ENCODE data around the gene DRC1.

DRC1 gene

DNA sequence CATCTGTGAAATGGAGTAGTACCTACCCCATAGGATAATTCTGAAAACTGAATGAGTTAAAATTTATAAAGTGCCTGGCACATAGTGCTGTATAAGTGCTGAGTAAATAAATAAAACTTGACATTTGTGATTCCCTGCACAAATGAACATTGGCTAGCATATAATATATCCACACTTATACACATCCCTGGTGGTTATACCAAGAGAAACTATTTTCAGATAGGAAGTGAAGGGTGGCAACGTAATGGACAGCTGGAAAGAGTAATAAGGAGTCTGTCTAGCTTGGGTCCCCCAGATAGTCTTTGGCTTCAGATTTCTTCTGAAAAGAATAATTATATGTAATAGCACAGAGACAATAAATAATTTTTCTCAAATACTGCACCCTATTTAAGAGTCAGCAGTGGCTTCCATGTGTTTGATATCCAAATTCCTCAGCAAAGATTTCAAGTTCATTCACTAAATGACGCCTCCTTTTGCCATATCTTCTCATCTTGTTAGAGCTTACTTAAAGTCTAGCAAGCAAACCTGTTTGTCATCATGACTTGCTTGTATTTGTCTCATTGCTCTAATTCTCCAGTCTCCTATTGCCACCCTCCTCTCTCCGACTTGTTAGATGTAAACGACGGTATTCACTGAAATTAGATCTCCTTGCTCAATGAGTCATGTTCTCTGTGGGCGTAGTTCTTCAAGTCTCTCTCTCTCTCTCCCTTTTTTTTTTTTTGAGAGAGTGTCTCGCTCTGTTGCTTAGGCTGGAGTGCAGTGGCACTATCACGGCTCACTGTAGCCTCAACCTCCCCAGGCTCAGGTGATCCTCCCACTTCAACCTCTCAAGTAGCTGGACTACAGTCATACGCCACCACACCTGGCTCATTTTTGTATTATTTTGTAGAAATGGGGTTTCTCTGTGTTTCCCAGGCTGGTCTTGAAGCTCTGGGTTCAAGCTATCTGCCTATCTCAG lies 46.4 kb upstream of the DRC1 start:
- Histone ChIP-seq H3K79me2 (ENCODE audit: low read length) (peaks cover 100% of the 10 kb centered on the region), H3K4me2 (ENCODE audit: low read depth, low read length) (no peak overlapping the region), H3K27ac (ENCODE audit: low read length) (no peak overlapping the region), H3K36me3 (replicated peaks; ENCODE audit: insufficient read depth, low read length) (no peaks in the 10 kb centered on the region; the same call in 1 of the 2 replicates), H3K27me3 (replicated peaks; ENCODE audit: insufficient read depth, low read length) (no peaks in the 10 kb centered on the region), H4K20me1 (ENCODE audit: insufficient read depth, low read length) (peaks cover 39% of the 10 kb centered on the region), H3K9me2 (replicated peaks; ENCODE audit: insufficient read depth, low read length) (no peaks in the 10 kb centered on the region), H3K9ac (ENCODE audit: low read length) (no peak overlapping the region), H3F3A (ENCODE audit: insufficient read depth, low read length) (no peaks in the 10 kb centered on the region), H2AFZ (ENCODE audit: low read length) (no peak overlapping the region), H3K4me1 (ENCODE audit: low read length) (no peaks in the 10 kb centered on the region), H3K4me3 (ENCODE audit: low read length) (no peak overlapping the region), H3K9me3 (replicated peaks; ENCODE audit: insufficient read depth, low read length) (no peaks in the 10 kb centered on the region)
- DNase-seq: no peak
- no peak for TF ChIP-seq EZH2phosphoT487 (IDR thresholded peaks at IDR 0.05; ENCODE audit: low read length)
- no peak for TF ChIP-seq EZH2 (optimal IDR thresholded peaks at IDR 0.05; ENCODE audit: low read depth, low read length)
- TF ChIP-seq, protein P1, sequence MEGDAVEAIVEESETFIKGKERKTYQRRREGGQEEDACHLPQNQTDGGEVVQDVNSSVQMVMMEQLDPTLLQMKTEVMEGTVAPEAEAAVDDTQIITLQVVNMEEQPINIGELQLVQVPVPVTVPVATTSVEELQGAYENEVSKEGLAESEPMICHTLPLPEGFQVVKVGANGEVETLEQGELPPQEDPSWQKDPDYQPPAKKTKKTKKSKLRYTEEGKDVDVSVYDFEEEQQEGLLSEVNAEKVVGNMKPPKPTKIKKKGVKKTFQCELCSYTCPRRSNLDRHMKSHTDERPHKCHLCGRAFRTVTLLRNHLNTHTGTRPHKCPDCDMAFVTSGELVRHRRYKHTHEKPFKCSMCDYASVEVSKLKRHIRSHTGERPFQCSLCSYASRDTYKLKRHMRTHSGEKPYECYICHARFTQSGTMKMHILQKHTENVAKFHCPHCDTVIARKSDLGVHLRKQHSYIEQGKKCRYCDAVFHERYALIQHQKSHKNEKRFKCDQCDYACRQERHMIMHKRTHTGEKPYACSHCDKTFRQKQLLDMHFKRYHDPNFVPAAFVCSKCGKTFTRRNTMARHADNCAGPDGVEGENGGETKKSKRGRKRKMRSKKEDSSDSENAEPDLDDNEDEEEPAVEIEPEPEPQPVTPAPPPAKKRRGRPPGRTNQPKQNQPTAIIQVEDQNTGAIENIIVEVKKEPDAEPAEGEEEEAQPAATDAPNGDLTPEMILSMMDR (IDR thresholded peaks at IDR 0.05; ENCODE audit: low read length): no peak

DNA sequence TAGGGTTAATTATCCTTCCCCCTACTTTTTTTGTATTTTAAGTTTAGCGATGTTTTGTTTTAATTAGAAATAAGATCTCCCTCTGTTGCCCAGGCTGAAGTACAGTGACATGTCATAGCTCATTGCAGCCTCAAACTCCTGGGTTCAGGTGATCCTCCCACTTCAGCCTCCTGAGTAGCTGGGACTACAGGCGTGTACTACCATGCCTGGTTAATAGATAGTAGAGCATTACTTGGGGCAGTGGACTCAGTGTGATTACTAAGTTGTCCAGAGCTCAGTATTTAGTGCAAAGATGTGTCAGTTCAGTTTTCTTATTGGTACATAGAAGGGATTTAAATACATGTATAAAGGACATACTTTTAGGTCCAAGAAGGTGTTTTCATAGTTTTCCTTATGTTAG lies 45.6 kb upstream of the DRC1 start:
- no peak overlapping the region for H3K4me3 ChIP-seq (ENCODE audit: low read length)
- H3K36me3 ChIP-seq (replicated peaks; ENCODE audit: insufficient read depth, low read length): no peaks in the 10 kb centered on the region; the same call in 1 of the 2 replicates
- H3K9ac ChIP-seq (ENCODE audit: low read length): no peak overlapping the region
- H3K9me2 ChIP-seq (replicated peaks; ENCODE audit: insufficient read depth, low read length): no peaks in the 10 kb centered on the region
- no peak overlapping the region for H3K27ac ChIP-seq (ENCODE audit: low read length)
- H3K9me3 ChIP-seq (replicated peaks; ENCODE audit: insufficient read depth, low read length): no peaks in the 10 kb centered on the region
- H3K27me3 ChIP-seq (replicated peaks; ENCODE audit: insufficient read depth, low read length): no peaks in the 10 kb centered on the region
- DNase-seq: no peak
- peaks cover 43% of the 10 kb centered on the region for H4K20me1 ChIP-seq (ENCODE audit: insufficient read depth, low read length)
- no peaks in the 10 kb centered on the region for H3F3A ChIP-seq (ENCODE audit: insufficient read depth, low read length)
- H3K79me2 ChIP-seq (ENCODE audit: low read length): peaks cover 100% of the 10 kb centered on the region
- H3K4me2 ChIP-seq (ENCODE audit: low read depth, low read length): no peak overlapping the region
- TF ChIP-seq, protein P1 (IDR thresholded peaks at IDR 0.05; ENCODE audit: low read length): no peak
- TF ChIP-seq EZH2phosphoT487 (IDR thresholded peaks at IDR 0.05; ENCODE audit: low read length) (no peak), EZH2 (optimal IDR thresholded peaks at IDR 0.05; ENCODE audit: low read depth, low read length) (no peak)
- no peak overlapping the region for H2AFZ ChIP-seq (ENCODE audit: low read length)
- H3K4me1 ChIP-seq (ENCODE audit: low read length): no peaks in the 10 kb centered on the region

DNA sequence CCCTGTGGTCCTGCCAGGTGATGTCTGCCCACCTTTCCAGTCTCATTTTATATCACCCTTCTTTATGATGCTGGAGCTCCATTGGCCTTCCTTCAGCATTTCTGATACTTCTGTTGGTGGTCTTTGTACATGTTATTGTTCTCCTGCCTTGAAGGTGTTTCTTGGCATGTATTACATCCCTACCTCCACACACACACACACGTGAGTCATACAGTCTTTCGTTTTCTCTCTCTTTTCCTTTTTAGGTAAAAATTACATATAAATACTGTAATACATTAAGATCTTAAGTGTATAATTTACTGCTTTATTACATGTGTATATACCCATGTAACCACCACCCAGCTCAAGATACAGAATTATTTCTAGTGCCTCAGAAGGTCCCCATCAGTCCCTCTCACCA lies 44.9 kb upstream of the DRC1 start:
- Histone ChIP-seq H3K27me3 (replicated peaks; ENCODE audit: insufficient read depth, low read length) (no peaks in the 10 kb centered on the region), H3K36me3 (replicated peaks; ENCODE audit: insufficient read depth, low read length) (no peaks in the 10 kb centered on the region; the same call in 1 of the 2 replicates), H4K20me1 (ENCODE audit: insufficient read depth, low read length) (peaks cover 43% of the 10 kb centered on the region), H3K27ac (ENCODE audit: low read length) (no peak overlapping the region), H3K79me2 (ENCODE audit: low read length) (peaks cover 100% of the 10 kb centered on the region), H2AFZ (ENCODE audit: low read length) (no peak overlapping the region), H3K9ac (ENCODE audit: low read length) (no peak overlapping the region), H3K4me1 (ENCODE audit: low read length) (no peaks in the 10 kb centered on the region), H3K9me2 (replicated peaks; ENCODE audit: insufficient read depth, low read length) (no peaks in the 10 kb centered on the region), H3K4me3 (ENCODE audit: low read length) (no peak overlapping the region), H3F3A (ENCODE audit: insufficient read depth, low read length) (no peaks in the 10 kb centered on the region), H3K9me3 (replicated peaks; ENCODE audit: insufficient read depth, low read length) (no peaks in the 10 kb centered on the region), H3K4me2 (ENCODE audit: low read depth, low read length) (no peak overlapping the region)
- DNase-seq: no peak
- TF ChIP-seq EZH2 (optimal IDR thresholded peaks at IDR 0.05; ENCODE audit: low read depth, low read length): no peak
- TF ChIP-seq, protein P1 (IDR thresholded peaks at IDR 0.05; ENCODE audit: low read length): no peak
- no peak for TF ChIP-seq EZH2phosphoT487 (IDR thresholded peaks at IDR 0.05; ENCODE audit: low read length)
